AG10803 (cell line): Measurements from ENCODE around the gene ASCC1.
"Not testable (repeated sequence)": the region's sequence is repeated elsewhere in the genome, so short reads cannot be mapped to it uniquely, and the experiment has no call there.

Source experiments
- DNase-seq: peaks from one replicate; pipeline ENCODE4 v3.0.0; 2010; ENCODE audit warnings: low read depth
- H3K4me3 ChIP-seq: 2 replicates; pipeline ENCODE4 v1.5.1; 2011; ENCODE audit warnings: mild to moderate bottlenecking, low read length, control low read depth
- CTCF ChIP-seq: conservative IDR thresholded peaks from 2 replicates; pipeline ENCODE4 v1.5.1; 2011; ENCODE audit warnings: mild to moderate bottlenecking, low read length, control low read depth, inconsistent platforms

ASCC1 gene

DNA sequence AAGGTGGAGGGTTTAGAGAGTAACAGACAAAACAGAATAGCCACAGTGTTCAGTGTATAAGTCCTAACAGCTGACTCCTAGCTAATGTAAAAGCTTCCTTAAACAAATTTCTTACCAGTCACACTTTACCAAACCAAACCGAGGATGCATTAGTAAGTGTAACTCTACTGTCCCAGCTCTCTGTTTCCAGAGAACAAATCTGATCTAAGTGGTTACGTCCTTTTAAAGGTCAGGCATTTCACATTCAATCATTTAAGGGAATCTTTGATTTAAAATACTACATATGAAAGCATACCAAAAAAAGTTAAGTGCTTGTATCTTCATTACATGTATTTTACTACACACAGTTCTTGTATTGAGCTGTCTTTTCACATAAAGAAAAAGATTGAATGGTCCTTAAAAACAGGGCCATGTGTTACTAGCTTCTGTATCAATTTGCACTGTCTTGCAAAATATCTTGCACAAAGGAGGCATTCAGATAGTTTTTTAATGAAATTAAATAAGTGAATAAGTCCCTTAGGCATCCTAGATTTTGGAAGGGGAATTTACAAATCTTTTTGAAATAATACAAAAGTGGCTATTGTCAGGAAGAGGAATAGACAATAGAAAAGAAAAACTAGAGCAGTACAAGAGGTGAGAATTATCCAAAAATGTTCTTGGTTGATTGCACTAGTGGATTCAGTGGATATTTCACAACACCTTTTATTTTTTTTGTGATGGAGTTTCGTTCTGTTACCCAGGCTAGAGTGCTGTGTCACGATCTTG lies 69.3 kb downstream of the ASCC1 start:
- H3K4me3 ChIP-seq: no peak overlapping the region
- TF ChIP-seq CTCF: no peak
- peak; percentile 17 for DNase-seq

GRCh38 chr10:72146071-72146470 lies 70.0 kb downstream of the ASCC1 start:
- no peak overlapping the region for H3K4me3 ChIP-seq
- DNase-seq: no peak
- no peak for TF ChIP-seq CTCF

DNA sequence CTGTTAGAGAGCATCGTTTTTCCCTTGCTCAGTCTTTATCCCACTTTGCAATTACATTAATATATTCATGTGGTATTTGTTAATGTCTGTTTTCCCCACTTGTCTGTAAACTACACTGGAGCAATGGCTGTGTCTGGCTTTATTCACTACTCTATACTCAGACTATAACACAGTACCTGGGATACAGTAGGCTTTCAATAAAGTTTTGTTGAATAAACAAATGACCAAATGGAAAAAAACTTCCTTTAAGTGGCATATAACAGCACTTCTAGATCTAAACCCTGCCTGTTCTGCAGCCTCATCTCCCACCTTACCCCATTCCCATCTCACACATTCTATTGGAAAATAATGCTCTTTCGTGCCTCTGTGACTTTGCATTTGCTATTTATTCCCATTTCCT lies 70.4 kb downstream of the ASCC1 start:
- TF ChIP-seq CTCF: no peak

GRCh38 chr10:72140850-72141249 lies 75.2 kb downstream of the ASCC1 start:
- H3K4me3 ChIP-seq: no peak overlapping the region
- DNase-seq: no peak
- TF ChIP-seq CTCF: no peak

More for the DNA sequence above, 70.4 kb downstream of the ASCC1 start:
- DNase-seq: no peak
- H3K4me3 ChIP-seq: no peak overlapping the region

- no peak for TF ChIP-seq CTCF
- no peak overlapping the region for H3K4me3 ChIP-seq
- no peak for DNase-seq
These were observed 75.9 kb downstream of the ASCC1 start for GRCh38 chr10:72140174-72140573.

GRCh38 chr10:72137583-72137982 lies 78.5 kb downstream of the ASCC1 start:
- DNase-seq: no peak
- no peak for TF ChIP-seq CTCF
- H3K4me3 ChIP-seq: no peak overlapping the region

DNA sequence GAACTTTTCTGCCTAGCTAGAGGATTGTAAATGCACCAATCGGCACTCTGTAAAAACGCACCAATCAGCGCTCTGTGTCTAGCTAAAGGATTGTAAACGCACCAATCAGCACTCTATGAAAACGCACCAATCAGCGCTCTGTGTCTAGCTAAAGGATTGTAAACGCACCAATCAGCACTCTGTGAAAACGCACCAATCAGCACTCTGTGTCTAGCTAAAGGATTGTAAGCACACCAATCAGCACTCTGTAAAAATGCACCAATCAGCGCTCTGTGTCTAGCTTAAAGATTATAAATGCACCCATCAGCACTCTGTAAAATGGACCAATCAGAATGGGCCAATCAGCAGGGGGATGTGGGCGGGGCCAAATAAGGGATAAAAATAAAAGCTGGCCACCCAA lies 79.9 kb downstream of the ASCC1 start:
- not testable (repeated sequence) for H3K4me3 ChIP-seq, DNase-seq
